NT2/D1 (cell line): ENCODE data around the gene FRMD4B.

Experiments used
- DNase-seq: peaks from one replicate; pipeline ENCODE4 v3.0.0-alpha.2; 2011; ENCODE audit warnings: low read depth, low spot score
- H3K27me3 ChIP-seq: 2 replicates; pipeline ENCODE4 v1.6.0; 2011; ENCODE audit warnings: mild to moderate bottlenecking; ENCODE audit not compliant: insufficient read length, insufficient read depth
- H3K36me3 ChIP-seq: 2 replicates; pipeline ENCODE4 v1.6.1; 2011; ENCODE audit warnings: mild to moderate bottlenecking, low read length, mixed read lengths; ENCODE audit not compliant: insufficient read depth, insufficient read length
- H3K4me1 ChIP-seq: 2 replicates; pipeline ENCODE4 v1.5.1; 2011; ENCODE audit not compliant: insufficient read depth, insufficient read length
- H3K4me3 ChIP-seq: 2 replicates; pipeline ENCODE4 v1.5.1; 2011; ENCODE audit warnings: low read depth; ENCODE audit not compliant: insufficient read length
- H3K9ac ChIP-seq: 2 replicates; pipeline ENCODE4 v1.6.0; 2011; ENCODE audit warnings: low read depth; ENCODE audit not compliant: insufficient read length
- H3K9me3 ChIP-seq: 2 replicates; pipeline ENCODE4 v1.5.1; 2011; ENCODE audit warnings: mild to moderate bottlenecking, low read length; ENCODE audit not compliant: insufficient read depth
- SUZ12 ChIP-seq: IDR thresholded peaks from 2 replicates; pipeline ENCODE4 v1.6.1; 2011; ENCODE audit not compliant: insufficient read length, insufficient read depth; ENCODE audit errors: extremely low read depth
- YY1 ChIP-seq: IDR thresholded peaks from 2 replicates; pipeline ENCODE4 v1.6.1; 2011; ENCODE audit not compliant: insufficient read length, insufficient read depth
- ZNF274 ChIP-seq: IDR thresholded peaks from 2 replicates; pipeline ENCODE4 v1.6.1; 2011; ENCODE audit warnings: mild to moderate bottlenecking, low read depth, low read length

The FRMD4B gene

GRCh38 chr3:69252141-69252540 is 133.7 kb downstream of the FRMD4B start:
- Histone ChIP-seq H3K9ac (no peak overlapping the region), H3K27me3 (no peaks in the 10 kb centered on the region), H3K4me3 (no peak overlapping the region), H3K36me3 (peaks cover 5% of the 10 kb centered on the region), H3K9me3 (no peaks in the 10 kb centered on the region), H3K4me1 (no peaks in the 10 kb centered on the region)
- no peak for DNase-seq
- TF ChIP-seq ZNF274 (no peak), SUZ12 (no peak), YY1 (no peak)

- no peak overlapping the region for H3K4me3 ChIP-seq
- no peaks in the 10 kb centered on the region for H3K9me3 ChIP-seq
- no peak for TF ChIP-seq YY1
- no peak for TF ChIP-seq ZNF274
- no peak for TF ChIP-seq SUZ12
- DNase-seq, result no peak
- no peak overlapping the region for H3K9ac ChIP-seq
- H3K27me3 ChIP-seq, result no peaks in the 10 kb centered on the region
- H3K36me3 ChIP-seq, result peaks cover 7% of the 10 kb centered on the region
- H3K4me1 ChIP-seq, result peaks cover 3% of the 10 kb centered on the region
Measured at GRCh38 chr3:69251078-69251805, 134.6 kb downstream of the FRMD4B start.

DNA sequence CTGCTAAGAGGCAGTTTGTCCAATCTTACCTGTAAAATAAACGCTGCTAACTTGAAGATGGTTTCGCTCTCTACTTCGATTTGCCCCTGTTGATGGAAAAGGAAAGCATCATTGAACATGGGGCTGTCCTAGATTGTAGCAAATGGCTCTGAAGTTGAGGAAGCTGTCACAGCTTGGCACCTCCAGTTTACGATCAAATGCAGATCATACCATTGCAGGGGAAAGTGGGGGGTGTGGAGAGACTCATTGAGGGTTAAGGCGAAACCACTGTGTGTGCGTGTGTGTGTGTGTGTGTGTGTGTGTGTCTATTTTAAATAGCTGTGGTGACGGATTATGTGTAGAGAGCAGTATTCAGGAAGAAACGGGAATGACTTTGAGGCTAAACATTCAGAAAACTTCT is 135.9 kb downstream of the FRMD4B start:
- no peaks in the 10 kb centered on the region for H3K27me3 ChIP-seq
- H3K4me1 ChIP-seq, result peaks cover 3% of the 10 kb centered on the region
- peak overlapping the region; percentile 26 for H3K4me3 ChIP-seq
- H3K9ac ChIP-seq, result peak overlapping the region; percentile 45
- H3K36me3 ChIP-seq, result peaks cover 10% of the 10 kb centered on the region
- H3K9me3 ChIP-seq, result no peaks in the 10 kb centered on the region
- TF ChIP-seq YY1, result no peak
- no peak for TF ChIP-seq SUZ12
- TF ChIP-seq ZNF274, result no peak
- peak; percentile 84 for DNase-seq

- Histone ChIP-seq H3K9me3 (no peaks in the 10 kb centered on the region), H3K36me3 (peaks cover 11% of the 10 kb centered on the region), H3K27me3 (no peaks in the 10 kb centered on the region), H3K4me1 (peaks cover 6% of the 10 kb centered on the region), H3K9ac (no peak overlapping the region), H3K4me3 (no peak overlapping the region)
- TF ChIP-seq YY1 (no peak), SUZ12 (no peak), ZNF274 (no peak)
- no peak for DNase-seq
Measured at GRCh38 chr3:69249001-69249400, 136.9 kb downstream of the FRMD4B start.

DNA sequence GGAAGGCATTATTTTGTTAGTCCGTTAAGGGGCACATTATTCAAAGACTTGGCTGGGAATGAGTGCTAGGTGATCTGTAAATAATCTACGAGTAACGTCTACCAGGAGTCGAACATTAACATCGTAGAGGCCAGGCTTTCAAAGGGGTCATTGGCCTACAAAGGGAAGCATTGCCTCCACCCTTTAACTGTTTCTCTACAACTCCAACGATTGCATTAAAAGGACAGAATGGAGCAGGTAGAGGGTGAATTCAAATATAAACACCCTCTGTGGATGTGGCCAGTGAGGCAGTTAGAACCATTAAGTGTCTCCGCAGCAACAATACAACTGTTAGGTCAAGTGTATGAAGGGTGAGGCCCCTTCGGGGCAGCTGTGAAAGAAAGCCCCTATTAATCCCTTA is 137.5 kb downstream of the FRMD4B start:
- no peak overlapping the region for H3K4me3 ChIP-seq
- no peak overlapping the region for H3K9ac ChIP-seq
- TF ChIP-seq ZNF274, result no peak
- TF ChIP-seq SUZ12, result no peak
- no peak for TF ChIP-seq YY1
- H3K27me3 ChIP-seq, result no peaks in the 10 kb centered on the region
- peaks cover 11% of the 10 kb centered on the region for H3K36me3 ChIP-seq
- DNase-seq, result no peak
- peaks cover 6% of the 10 kb centered on the region for H3K4me1 ChIP-seq
- H3K9me3 ChIP-seq, result no peaks in the 10 kb centered on the region

DNA sequence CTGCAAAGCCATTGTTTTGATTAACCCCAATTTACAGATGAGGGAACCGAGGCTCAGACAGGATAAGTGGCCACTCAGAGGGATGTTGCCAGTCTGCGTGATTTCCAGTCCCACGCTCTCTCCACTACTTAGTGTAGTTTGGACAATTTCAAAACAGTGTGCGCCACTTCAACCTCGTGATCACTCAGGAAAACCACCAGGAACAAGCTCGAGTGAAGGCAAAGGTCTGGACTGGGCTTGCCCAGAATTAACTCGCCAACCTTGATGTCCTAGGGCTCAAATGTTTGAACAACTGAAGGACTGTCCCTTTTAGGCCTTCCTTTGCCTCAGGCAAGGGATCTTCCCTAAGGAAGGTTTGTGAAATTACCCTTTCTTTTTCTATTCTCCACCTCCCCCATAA is 139.3 kb downstream of the FRMD4B start:
- no peak overlapping the region for H3K4me3 ChIP-seq
- peaks cover 11% of the 10 kb centered on the region for H3K36me3 ChIP-seq
- DNase-seq, result no peak
- TF ChIP-seq ZNF274 (no peak), SUZ12 (no peak), YY1 (no peak)
- no peak overlapping the region for H3K9ac ChIP-seq
- peaks cover 6% of the 10 kb centered on the region for H3K4me1 ChIP-seq
- H3K9me3 ChIP-seq, result no peaks in the 10 kb centered on the region
- H3K27me3 ChIP-seq, result no peaks in the 10 kb centered on the region

- TF ChIP-seq ZNF274, result no peak
- TF ChIP-seq SUZ12, result no peak
- TF ChIP-seq YY1, result no peak
Measured at GRCh38 chr3:69244039-69244438, 141.8 kb downstream of the FRMD4B start.

More at GRCh38 chr3:69244039-69244438, 141.8 kb downstream of the FRMD4B start:
- Histone ChIP-seq H3K4me1 (peaks cover 8% of the 10 kb centered on the region), H3K36me3 (peaks cover 11% of the 10 kb centered on the region), H3K9ac (no peak overlapping the region), H3K9me3 (no peaks in the 10 kb centered on the region), H3K27me3 (no peaks in the 10 kb centered on the region), H3K4me3 (no peak overlapping the region)
- no peak for DNase-seq
